ENCODE data around the gene NTM.

Gene NTM

GRCh38 chr11:131767421-131767820 is 397.0 kb downstream of the NTM start:
- no peak for DNase-seq (ENCODE audit: low read depth)

GRCh38 chr11:131770801-131771200 is 400.4 kb downstream of the NTM start:
- DNase-seq (ENCODE audit: low read depth), result no peak

GRCh38 chr11:131771471-131771870 is 401.1 kb downstream of the NTM start:
- no peak for DNase-seq (ENCODE audit: low read depth)

- DNase-seq (ENCODE audit: low read depth), result no peak
Observed at GRCh38 chr11:131773626-131774025, 403.2 kb downstream of the NTM start.

GRCh38 chr11:131776211-131776610 is 405.8 kb downstream of the NTM start:
- no peak for DNase-seq (ENCODE audit: low read depth)

- DNase-seq (ENCODE audit: low read depth), result no peak
Observed at GRCh38 chr11:131785801-131786200, 415.4 kb downstream of the NTM start.

- DNase-seq (ENCODE audit: low read depth), result no peak
Observed at GRCh38 chr11:131787119-131787518, 416.7 kb downstream of the NTM start.

- no peak for DNase-seq (ENCODE audit: low read depth)
Observed at GRCh38 chr11:131790586-131790985, 420.2 kb downstream of the NTM start.

GRCh38 chr11:131792243-131792642 is 421.8 kb downstream of the NTM start:
- DNase-seq (ENCODE audit: low read depth), result no peak

GRCh38 chr11:131796089-131796488 is 425.7 kb downstream of the NTM start:
- no peak for DNase-seq (ENCODE audit: low read depth)

- DNase-seq (ENCODE audit: low read depth), result no peak
Observed at GRCh38 chr11:131796541-131796940, 426.1 kb downstream of the NTM start.

- DNase-seq (ENCODE audit: low read depth), result no peak
Observed at GRCh38 chr11:131800452-131800851, 430.0 kb downstream of the NTM start.

GRCh38 chr11:131802440-131803115 is 432.2 kb downstream of the NTM start:
- no peak for DNase-seq (ENCODE audit: low read depth)

- no peak for DNase-seq (ENCODE audit: low read depth)
Observed at GRCh38 chr11:131807876-131808275, 437.5 kb downstream of the NTM start.

GRCh38 chr11:131808470-131808869 is 438.1 kb downstream of the NTM start:
- no peak for DNase-seq (ENCODE audit: low read depth)

GRCh38 chr11:131809203-131809918 is 438.9 kb downstream of the NTM start:
- no peak for DNase-seq (ENCODE audit: low read depth)

GRCh38 chr11:131810541-131810940 is 440.1 kb downstream of the NTM start:
- DNase-seq (ENCODE audit: low read depth), result no peak

GRCh38 chr11:131811383-131811782 is 441.0 kb downstream of the NTM start:
- DNase-seq (ENCODE audit: low read depth), result no peak

GRCh38 chr11:131814108-131814507 is 443.7 kb downstream of the NTM start:
- no peak for DNase-seq (ENCODE audit: low read depth)

- DNase-seq (ENCODE audit: low read depth), result no peak
Observed at GRCh38 chr11:131815590-131815989, 445.2 kb downstream of the NTM start.

- DNase-seq (ENCODE audit: low read depth), result no peak
Observed at GRCh38 chr11:131816051-131816450, 445.6 kb downstream of the NTM start.

- no peak for DNase-seq (ENCODE audit: low read depth)
Observed at GRCh38 chr11:131817687-131818188, 447.3 kb downstream of the NTM start.

- no peak for DNase-seq (ENCODE audit: low read depth)
Observed at GRCh38 chr11:131819865-131820264, 449.4 kb downstream of the NTM start.

Measured in T follicular helper cell (primary cell).